Endothelial cell of umbilical vein (primary cell): ENCODE results near the gene CPOX. TPM values are rescaled to one million over a fixed set of nuclear protein-coding genes. Genes with fewer than 3 reads are reported as not detected.
"Not testable (repeated sequence)": the region's sequence is repeated elsewhere in the genome, so short reads cannot be mapped to it uniquely, and the experiment has no call there.

Experiments
- BruUV-seq: library from RNA; stranded (reverse); fragments of 400-500 nt; replicated peaks from 2 replicates; lab custom pipeline; 2021; lab: Mats Ljungman, UMichigan
- CTCF ChIA-PET: fragments of 300-600, 350-600 bp; sonication (Branson Sonifier 250); formaldehyde crosslinking; loops from one replicate; lab custom pipeline; 2021; ENCODE audit warnings: antibody characterized with exemption, inconsistent platforms; lab: Charles Lee
- POLR2A ChIA-PET: fragments of 300-600, 350-600 bp; sonication (Branson Sonifier 250); formaldehyde crosslinking; loops from one replicate; lab custom pipeline; 2021; ENCODE audit warnings: antibody characterized with exemption, inconsistent platforms; lab: Charles Lee
- DNase-seq: peaks from one replicate; pipeline ENCODE4 v3.0.0-alpha.2; 2011; ENCODE audit warnings: low read depth, low spot score
- FAIRE-seq: peaks from 2 replicates; lab custom pipeline; 2011; peaks lifted over from hg19 to GRCh38; lab: Jason Lieb, UNC
- H2AFZ ChIP-seq: 2 replicates; pipeline ENCODE4 v1.6.0; 2012; ENCODE audit warnings: low read depth, low read length, control low read depth, inconsistent platforms
- H3K27ac ChIP-seq: 2 replicates; pipeline ENCODE4 v1.5.1; 2011; ENCODE audit warnings: low read depth, mild to moderate bottlenecking, control low read depth, low read length, moderate library complexity; ENCODE audit not compliant: insufficient read depth
- H3K27me3 ChIP-seq, 2 experiments: 2 replicates each; pipeline versions ENCODE4 v1.6.0 to v1.6.1; 2011; ENCODE audit warnings: low read length in 2 of 2, mixed read lengths in 1 of 2; ENCODE audit not compliant: control insufficient read depth in 2 of 2, insufficient read depth in 2 of 2
- H3K36me3 ChIP-seq, 2 experiments: 2 replicates in 1 of 2; 3 replicates in 1 of 2; pipeline ENCODE4 v1.5.1; 2011; ENCODE audit warnings: low read length in 2 of 2, mild to moderate bottlenecking in 1 of 2, moderate library complexity in 1 of 2; ENCODE audit not compliant: control insufficient read depth in 2 of 2, insufficient read depth in 2 of 2; ENCODE audit errors: extremely low read depth in 1 of 2
- H3K4me1 ChIP-seq: 3 replicates; pipeline ENCODE4 v1.5.1; 2011; ENCODE audit warnings: mild to moderate bottlenecking, low read length; ENCODE audit not compliant: control insufficient read depth, insufficient read depth; ENCODE audit errors: extremely low read depth
- H3K4me2 ChIP-seq: 2 replicates; pipeline ENCODE4 v1.6.1; 2011; ENCODE audit warnings: low read length, control low read depth, mixed read lengths; ENCODE audit not compliant: insufficient read depth
- H3K4me3 ChIP-seq, 3 experiments: fragments of 200-600 bp in 1 of 3; sonication (generic), shearing (Covaris generic) in 1 of 3; replicated peaks in 1 of 3; 2 replicates each; pipeline ENCODE4 v1.5.1; 2011 to 2016; ENCODE audit warnings: control low read depth in 3 of 3, low read length in 3 of 3, mild to moderate bottlenecking in 2 of 3, inconsistent platforms in 1 of 3, low read depth in 1 of 3, moderate library complexity in 1 of 3; ENCODE audit not compliant: insufficient read depth in 1 of 3
- H3K79me2 ChIP-seq: 2 replicates; pipeline ENCODE4 v1.6.0; 2012; ENCODE audit warnings: low read length, inconsistent platforms; ENCODE audit not compliant: control insufficient read depth, insufficient read depth
- H3K9ac ChIP-seq: replicated peaks from 2 replicates; pipeline ENCODE3; 2011; ENCODE audit warnings: low read length, control low read depth; ENCODE audit not compliant: insufficient read depth; ENCODE audit errors: extremely low read depth
- H3K9me1 ChIP-seq: replicated peaks from 3 replicates; pipeline ENCODE4 v1.6.0; 2011; ENCODE audit warnings: mild to moderate bottlenecking, low read length; ENCODE audit not compliant: control insufficient read depth, insufficient read depth; ENCODE audit errors: extremely low read depth
- H3K9me3 ChIP-seq: replicated peaks from 2 replicates; pipeline ENCODE4 v1.5.1; 2012; ENCODE audit warnings: low read length, inconsistent platforms; ENCODE audit not compliant: control insufficient read depth, insufficient read depth
- H4K20me1 ChIP-seq: replicated peaks from 2 replicates; pipeline ENCODE3; 2011; ENCODE audit warnings: mild to moderate bottlenecking, low read length; ENCODE audit not compliant: control insufficient read depth, insufficient read depth; ENCODE audit errors: extremely low read depth
- CTCF ChIP-seq, 2 donors: IDR thresholded peaks; 1 replicate in 1 of 2; 2 replicates in 1 of 2; pipeline ENCODE4 v1.5.1; 2011; ENCODE audit warnings: low read length in 2 of 2, mild to moderate bottlenecking in 2 of 2, moderate library complexity in 2 of 2, control low read depth in 1 of 2, inconsistent platforms in 1 of 2, low read depth in 1 of 2; ENCODE audit not compliant: insufficient read depth in 1 of 2; ENCODE audit errors: extremely low read depth in 1 of 2
- EZH2 ChIP-seq: IDR thresholded peaks from 2 replicates; pipeline ENCODE4 v1.6.1; 2012; ENCODE audit warnings: borderline replicate concordance, low read depth, mild to moderate bottlenecking, moderate library complexity, low read length, inconsistent platforms; ENCODE audit not compliant: severe bottlenecking
- FOS ChIP-seq: IDR thresholded peaks from 2 replicates; pipeline ENCODE4 v1.6.1; 2011; ENCODE audit warnings: mild to moderate bottlenecking, low read length, moderate library complexity, borderline replicate concordance; ENCODE audit not compliant: insufficient read depth
- GATA2 ChIP-seq: IDR thresholded peaks from 2 replicates; pipeline ENCODE4 v1.7.0; 2011; ENCODE audit warnings: low read depth, mild to moderate bottlenecking, moderate library complexity, mixed read lengths, low read length; ENCODE audit not compliant: insufficient read length, insufficient read depth
- JUN ChIP-seq: IDR thresholded peaks from 2 replicates; pipeline ENCODE4 v1.6.1; 2011; ENCODE audit warnings: borderline replicate concordance, low read depth; ENCODE audit not compliant: insufficient read length, insufficient read depth
- MAX ChIP-seq: IDR thresholded peaks from 2 replicates; pipeline ENCODE4 v1.6.1; 2011; ENCODE audit not compliant: insufficient read depth, insufficient read length
- MYC ChIP-seq: IDR thresholded peaks from one replicate; pipeline ENCODE4 v1.6.1; 2011; ENCODE audit warnings: mild to moderate bottlenecking, low read depth, low read length
- POLR2A ChIP-seq: IDR thresholded peaks from 2 replicates; pipeline ENCODE4 v1.6.1; 2012; ENCODE audit warnings: low read depth, mild to moderate bottlenecking, control low read depth, low read length
- POLR2AphosphoS5 ChIP-seq: IDR thresholded peaks from 2 replicates; pipeline ENCODE4 v1.6.1; 2012; ENCODE audit warnings: low read depth, mild to moderate bottlenecking, control low read depth, low read length, moderate library complexity; ENCODE audit not compliant: insufficient read depth
- dilution Hi-C: fragments of 300-500 bp; cut with MboI; formaldehyde crosslinking; loops from one replicate; pipeline ENCODE4 v1.15.0; 2019; ENCODE audit warnings: low sequenced_read_pairs; ENCODE audit not compliant: extremely low pct_ligation_motif_present
- intact Hi-C: fragments of 100-400 bp; cut with micrococcal nuclease; formaldehyde crosslinking; loops from one replicate; pipeline ENCODE4 v1.10.0; 2022
- polyA plus RNA-seq, 4 experiments: library from polyadenylated mRNA; depleted of rRNA in 3 of 4; stranded (reverse) in 3 of 4; unstranded in 1 of 4; fragments of >200 nt; gene quantifications; 2 replicates each; pipeline versions ENCODE4 v1.2.1 to v1.2.3, GENCODE V29; 2011 to 2012; ENCODE audit warnings: missing spikeins in 1 of 4
- total RNA-seq: library from RNA; stranded (reverse); gene quantifications from 2 replicates; pipeline ENCODE4 v1.2.3, GENCODE V29; 2021

CPOX gene
- total and polyA plus RNA-seq, 2 donors (not counting 3 experiments of a cell fraction or from before 2014, with no cell fraction given): 12.3 to 24.5 TPM

- H3K4me1 ChIP-seq, BruUV-seq, POLR2A ChIA-PET, H3K9ac ChIP-seq, H2AFZ ChIP-seq, FAIRE-seq, H3K27ac ChIP-seq, intact Hi-C loops, H3K9me1 ChIP-seq, H3K79me2 ChIP-seq, H3K4me3 ChIP-seq, H3K36me3 ChIP-seq, DNase-seq, H4K20me1 ChIP-seq, dilution Hi-C loops, CTCF ChIA-PET, H3K4me2 ChIP-seq, H3K9me3 ChIP-seq: not testable (repeated sequence)
- H3K27me3 ChIP-seq: peaks cover 16 to 32% of the 10 kb centered on the region in 2 experiments
These were observed 33.6 kb downstream of the CPOX start for GRCh38 chr3:98559769-98560168.

GRCh38 chr3:98558100-98558827, 35.1 kb downstream of the CPOX start:
- Histone ChIP-seq H2AFZ (no peak overlapping the region), H3K36me3 (no peaks in the 10 kb centered on the region), H3K79me2 (no peaks in the 10 kb centered on the region), H3K4me1 (no peaks in the 10 kb centered on the region), H3K4me3 (no peak overlapping the region), H4K20me1 (no peaks in the 10 kb centered on the region), H3K9ac (no peak overlapping the region), H3K9me3 (no peaks in the 10 kb centered on the region), H3K27ac (no peak overlapping the region), H3K9me1 (no peaks in the 10 kb centered on the region), H3K4me2 (no peak overlapping the region), H3K27me3 (peaks cover 18 to 42% of the 10 kb centered on the region in 2 experiments)
- no peak for DNase-seq
- no TSS peak for BruUV-seq
- CTCF ChIA-PET: interaction anchor here (0.8 kb wide), 1 partner anchor 12 kb away, joined by 3 read pairs; no protein-coding TSS in a partner anchor
- FAIRE-seq: no peak
- POLR2A ChIA-PET: no interaction called here
- intact Hi-C loops: no loop called here
- TF ChIP-seq POLR2A (no peak), MYC (no peak), GATA2 (no peak), EZH2 (no peak), JUN (no peak), MAX (no peak), CTCF (IDR thresholded peaks at IDR 0.05; ENCODE audit: extremely low read depth in 1 of 2, insufficient read depth in 1 of 2, low read depth in 1 of 2, low read length in 2 of 2) (no peak), FOS (no peak), POLR2AphosphoS5 (no peak)
- dilution Hi-C loops: no loop called here
